Measurements from ENCODE around the gene CPN2. TPM values are rescaled to one million over a fixed set of nuclear protein-coding genes. Genes with fewer than 3 reads are reported as not detected.

CPN2 gene
- total RNA-seq, 4 donors from 2014 or later: not detected

DNA sequence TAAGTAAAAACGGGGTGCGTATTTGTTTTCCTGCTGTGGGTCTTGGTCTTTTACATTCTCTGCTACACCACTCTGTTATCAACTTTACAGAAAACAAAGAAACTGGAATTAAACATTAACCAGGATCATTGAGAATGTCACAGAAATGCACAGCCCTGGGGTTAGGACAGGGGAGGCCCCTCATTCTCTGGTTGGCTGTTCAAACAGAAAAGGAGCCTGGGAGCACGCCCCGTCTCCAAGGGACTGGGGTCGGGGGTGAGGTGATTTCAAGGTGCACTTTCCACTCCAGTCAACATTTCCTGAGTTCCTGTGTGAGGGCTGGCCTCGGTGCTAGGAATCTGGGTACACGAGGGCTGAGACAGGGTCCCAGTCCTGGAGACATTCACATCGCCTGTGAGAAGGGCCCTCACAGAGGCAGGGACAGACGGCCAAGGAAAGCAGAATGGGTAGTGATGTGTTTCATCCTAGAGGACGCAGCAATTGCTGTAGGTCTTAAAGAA lies 30.3 kb downstream of the CPN2 start:
- Histone ChIP-seq H3K4me3 (no peak overlapping the region), H3K4me1 (peaks cover 0 to 17% (median 8%) of the 10 kb centered on the region in 4 donors), H3K27ac (no peak overlapping the region), H3K36me3 (no peaks in the 10 kb centered on the region), H3K27me3 (peaks cover 0 to 8% of the 10 kb centered on the region in 2 donors), H3K9me3 (peaks cover 0 to 10% (median 0%) of the 10 kb centered on the region in 4 donors)
- WGBS, 2 donors: 73 to 77% methylated on average over 10 of the region's 10 CpGs
- DNase-seq (ENCODE audit: low spot score in 2 of 2): no peak
- TF ChIP-seq POLR2A (IDR thresholded peaks at IDR 0.05) (no peak), EP300 (IDR thresholded peaks at IDR 0.05) (no peak)
- TF ChIP-seq, protein P1, sequence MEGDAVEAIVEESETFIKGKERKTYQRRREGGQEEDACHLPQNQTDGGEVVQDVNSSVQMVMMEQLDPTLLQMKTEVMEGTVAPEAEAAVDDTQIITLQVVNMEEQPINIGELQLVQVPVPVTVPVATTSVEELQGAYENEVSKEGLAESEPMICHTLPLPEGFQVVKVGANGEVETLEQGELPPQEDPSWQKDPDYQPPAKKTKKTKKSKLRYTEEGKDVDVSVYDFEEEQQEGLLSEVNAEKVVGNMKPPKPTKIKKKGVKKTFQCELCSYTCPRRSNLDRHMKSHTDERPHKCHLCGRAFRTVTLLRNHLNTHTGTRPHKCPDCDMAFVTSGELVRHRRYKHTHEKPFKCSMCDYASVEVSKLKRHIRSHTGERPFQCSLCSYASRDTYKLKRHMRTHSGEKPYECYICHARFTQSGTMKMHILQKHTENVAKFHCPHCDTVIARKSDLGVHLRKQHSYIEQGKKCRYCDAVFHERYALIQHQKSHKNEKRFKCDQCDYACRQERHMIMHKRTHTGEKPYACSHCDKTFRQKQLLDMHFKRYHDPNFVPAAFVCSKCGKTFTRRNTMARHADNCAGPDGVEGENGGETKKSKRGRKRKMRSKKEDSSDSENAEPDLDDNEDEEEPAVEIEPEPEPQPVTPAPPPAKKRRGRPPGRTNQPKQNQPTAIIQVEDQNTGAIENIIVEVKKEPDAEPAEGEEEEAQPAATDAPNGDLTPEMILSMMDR (IDR thresholded peaks at IDR 0.05): no peak

DNA sequence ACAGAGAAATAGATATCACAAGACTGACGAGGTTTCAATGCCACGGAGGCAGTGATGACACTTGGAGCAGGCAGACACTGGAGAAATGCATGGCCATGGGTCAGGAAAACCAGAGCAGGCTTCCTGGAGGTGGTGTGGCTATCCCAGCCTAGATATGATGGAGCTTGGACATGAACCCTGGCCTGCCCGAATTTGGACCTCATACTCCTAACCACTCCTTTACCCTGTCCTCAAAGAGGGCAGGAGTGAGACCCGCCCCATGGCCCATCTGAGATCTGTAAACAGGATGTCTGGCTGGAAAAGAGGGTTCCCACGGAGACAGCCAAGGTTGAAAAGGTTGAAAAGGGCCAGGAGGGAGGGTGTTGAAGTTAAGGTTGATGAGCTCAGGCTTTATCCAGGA lies 31.0 kb downstream of the CPN2 start:
- TF ChIP-seq POLR2A (IDR thresholded peaks at IDR 0.05) (no peak), EP300 (IDR thresholded peaks at IDR 0.05) (no peak)
- TF ChIP-seq, protein P1 (IDR thresholded peaks at IDR 0.05): no peak

DNA sequence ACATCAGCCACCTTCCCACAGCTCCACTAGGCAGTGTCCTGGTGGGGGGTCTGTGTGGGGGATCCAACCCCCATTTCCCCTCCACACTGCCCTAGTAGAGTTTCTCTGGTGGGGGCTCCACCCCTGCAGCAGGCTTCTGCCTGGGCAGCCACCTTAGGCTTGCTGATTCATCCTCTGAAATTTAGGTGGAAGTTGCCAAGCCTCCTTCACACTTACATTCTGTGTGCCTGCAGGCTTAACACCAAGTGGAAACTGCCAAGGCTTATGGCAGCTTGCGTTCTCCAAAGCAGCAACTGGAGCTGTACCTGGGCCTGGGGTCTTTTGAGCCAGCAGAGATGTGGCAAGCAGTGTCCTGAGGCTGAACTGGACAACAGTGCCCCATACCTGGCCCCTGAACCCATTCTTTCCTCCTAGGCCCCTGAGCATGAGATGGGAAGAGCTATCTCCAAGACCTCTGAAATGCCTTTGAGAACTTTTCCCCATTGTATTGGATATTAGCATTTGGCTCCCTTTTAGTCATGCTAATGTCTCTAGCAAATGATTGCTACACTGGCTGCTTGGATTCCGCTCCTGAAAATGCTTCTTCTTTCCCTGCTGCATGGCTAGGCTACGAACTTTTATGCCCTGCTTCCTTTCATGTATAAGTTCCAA lies 32.5 kb downstream of the CPN2 start:
- TF ChIP-seq, protein P1 (IDR thresholded peaks at IDR 0.05): no peak
- TF ChIP-seq POLR2A (IDR thresholded peaks at IDR 0.05) (no peak), EP300 (IDR thresholded peaks at IDR 0.05) (no peak)
- Histone ChIP-seq H3K36me3 (no peaks in the 10 kb centered on the region), H3K27ac (no peak overlapping the region), H3K4me3 (no peak overlapping the region), H3K4me1 (peaks cover 0 to 28% (median 13%) of the 10 kb centered on the region in 4 donors), H3K9me3 (peaks cover 0 to 10% (median 0%) of the 10 kb centered on the region in 4 donors), H3K27me3 (peaks cover 0 to 3% of the 10 kb centered on the region in 2 donors)
- no peak for DNase-seq (ENCODE audit: low spot score in 2 of 2)
- WGBS, 2 donors: 93 to 94% methylated on average over 3 of the region's 3 CpGs

More for the DNA sequence above, 31.0 kb downstream of the CPN2 start:
- no peak overlapping the region for H3K4me3 ChIP-seq
- H3K36me3 ChIP-seq: no peaks in the 10 kb centered on the region
- no peak overlapping the region for H3K27ac ChIP-seq
- 71 to 86% methylated on average over 5 of the region's 5 CpGs for WGBS, 2 donors
- DNase-seq (ENCODE audit: low spot score in 2 of 2): no peak
- peaks cover 0 to 3% of the 10 kb centered on the region in 2 donors for H3K27me3 ChIP-seq
- peaks cover 0 to 10% (median 0%) of the 10 kb centered on the region in 4 donors for H3K9me3 ChIP-seq
- H3K4me1 ChIP-seq: peaks cover 0 to 22% (median 14%) of the 10 kb centered on the region in 4 donors

DNA sequence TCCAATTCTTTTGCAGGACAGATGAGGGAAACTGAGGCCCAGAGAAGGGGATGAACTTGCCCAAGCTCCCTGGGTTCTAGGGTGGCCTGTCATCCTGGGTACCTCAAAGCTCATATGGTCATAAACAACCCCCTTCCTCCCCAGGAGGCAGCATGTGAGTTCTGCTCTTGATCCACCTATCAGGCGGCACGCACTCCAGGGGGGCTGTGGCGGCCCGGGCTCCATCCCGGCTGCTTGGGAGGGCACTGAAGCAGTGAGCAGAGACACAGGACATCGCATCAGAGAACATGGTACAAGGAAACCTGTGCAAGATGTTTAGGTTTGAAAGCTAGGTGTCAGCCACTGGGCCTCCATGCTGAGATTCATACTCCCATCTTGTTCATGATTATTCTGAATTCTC lies 34.2 kb downstream of the CPN2 start:
- Histone ChIP-seq H3K4me3 (no peak overlapping the region), H3K4me1 (peaks cover 0 to 44% (median 16%) of the 10 kb centered on the region in 4 donors), H3K27me3 (peaks cover 0 to 3% of the 10 kb centered on the region in 2 donors), H3K27ac (no peak overlapping the region), H3K36me3 (no peaks in the 10 kb centered on the region), H3K9me3 (peaks cover 0 to 10% (median 0%) of the 10 kb centered on the region in 4 donors)
- WGBS, 2 donors: 87 to 91% methylated on average over 6 of the region's 6 CpGs
- no peak for DNase-seq (ENCODE audit: low spot score in 2 of 2)
- TF ChIP-seq POLR2A (IDR thresholded peaks at IDR 0.05) (no peak), EP300 (IDR thresholded peaks at IDR 0.05) (no peak)
- TF ChIP-seq, protein P1 (IDR thresholded peaks at IDR 0.05): no peak

DNA sequence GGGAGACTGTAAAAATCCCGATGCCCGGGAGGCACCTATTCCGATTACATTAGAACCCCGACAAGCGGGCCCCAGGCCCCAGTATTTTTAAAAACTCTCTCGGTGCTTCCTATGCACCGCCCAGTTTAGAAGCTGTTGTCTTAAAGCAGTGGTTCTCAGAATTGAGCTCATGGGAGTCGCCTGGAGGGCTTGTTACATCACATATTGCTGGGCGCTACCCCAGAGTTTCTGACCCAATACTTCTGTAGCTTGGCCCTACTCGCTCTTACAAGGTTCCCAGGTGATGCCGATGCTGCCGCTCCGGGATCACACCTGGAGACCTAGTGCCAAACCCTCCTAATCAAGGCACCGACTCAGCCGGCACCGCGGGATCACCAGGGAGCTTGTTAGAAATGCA lies 35.2 kb downstream of the CPN2 start:
- Histone ChIP-seq H3K36me3 (no peaks in the 10 kb centered on the region), H3K4me1 (peaks cover 0 to 45% (median 16%) of the 10 kb centered on the region in 4 donors), H3K9me3 (peaks cover 0 to 10% (median 0%) of the 10 kb centered on the region in 4 donors), H3K27ac (peak overlapping the region in 2 of 4 donors; percentile 31 to 74), H3K27me3 (peaks cover 0 to 3% of the 10 kb centered on the region in 2 donors), H3K4me3 (peak overlapping the region; percentile 36 to 55 (median 47))
- DNase-seq (ENCODE audit: low spot score in 2 of 2): peak in 1 of 2 donors; percentile 27
- WGBS, 2 donors: 21 to 22% methylated on average over 17 of the region's 17 CpGs
- TF ChIP-seq, protein P1 (IDR thresholded peaks at IDR 0.05): no peak
- TF ChIP-seq POLR2A (IDR thresholded peaks at IDR 0.05): no peak
- TF ChIP-seq EP300 (IDR thresholded peaks at IDR 0.05): no peak

All from tibial nerve (tissue), 4 donors.